ENCODE results near the gene SLC44A5.
"Not testable (repeated sequence)": the region's sequence is repeated elsewhere in the genome, so short reads cannot be mapped to it uniquely, and the experiment has no call there.

Gene SLC44A5

GRCh38 chr1:75449998-75450397 is 160.9 kb downstream of the SLC44A5 start:
- no peak for DNase-seq (ENCODE audit: low read depth)

GRCh38 chr1:75444220-75444619 is 166.7 kb downstream of the SLC44A5 start:
- no peak for DNase-seq (ENCODE audit: low read depth)

- DNase-seq (ENCODE audit: low read depth): no peak
Measured at GRCh38 chr1:75440274-75440673, 170.6 kb downstream of the SLC44A5 start.

GRCh38 chr1:75438355-75438754 is 172.6 kb downstream of the SLC44A5 start:
- DNase-seq (ENCODE audit: low read depth): no peak

GRCh38 chr1:75431843-75432242 is 179.1 kb downstream of the SLC44A5 start:
- no peak for DNase-seq (ENCODE audit: low read depth)

- no peak for DNase-seq (ENCODE audit: low read depth)
Measured at GRCh38 chr1:75430526-75430925, 180.4 kb downstream of the SLC44A5 start.

DNA sequence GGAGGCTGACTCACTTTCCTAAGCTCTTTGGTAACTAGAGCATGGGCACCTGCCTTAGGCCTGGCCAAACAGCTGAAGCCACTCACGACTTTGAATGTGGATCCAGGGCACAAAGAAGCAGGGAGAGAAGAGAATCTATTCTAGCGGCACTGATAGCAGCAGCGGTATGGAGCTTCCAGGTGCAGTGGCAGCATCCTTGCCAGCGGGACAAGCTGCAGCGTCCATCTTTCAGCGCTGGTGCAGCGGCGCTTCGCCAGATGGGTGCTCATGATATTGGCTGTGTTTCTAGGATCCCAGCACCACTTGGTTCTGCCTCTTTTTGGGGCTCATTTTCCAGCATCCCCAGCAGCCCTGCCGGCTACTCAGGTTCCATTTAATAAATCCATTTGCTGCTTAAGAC is 184.2 kb downstream of the SLC44A5 start:
- no peak for DNase-seq (ENCODE audit: low read depth)

DNA sequence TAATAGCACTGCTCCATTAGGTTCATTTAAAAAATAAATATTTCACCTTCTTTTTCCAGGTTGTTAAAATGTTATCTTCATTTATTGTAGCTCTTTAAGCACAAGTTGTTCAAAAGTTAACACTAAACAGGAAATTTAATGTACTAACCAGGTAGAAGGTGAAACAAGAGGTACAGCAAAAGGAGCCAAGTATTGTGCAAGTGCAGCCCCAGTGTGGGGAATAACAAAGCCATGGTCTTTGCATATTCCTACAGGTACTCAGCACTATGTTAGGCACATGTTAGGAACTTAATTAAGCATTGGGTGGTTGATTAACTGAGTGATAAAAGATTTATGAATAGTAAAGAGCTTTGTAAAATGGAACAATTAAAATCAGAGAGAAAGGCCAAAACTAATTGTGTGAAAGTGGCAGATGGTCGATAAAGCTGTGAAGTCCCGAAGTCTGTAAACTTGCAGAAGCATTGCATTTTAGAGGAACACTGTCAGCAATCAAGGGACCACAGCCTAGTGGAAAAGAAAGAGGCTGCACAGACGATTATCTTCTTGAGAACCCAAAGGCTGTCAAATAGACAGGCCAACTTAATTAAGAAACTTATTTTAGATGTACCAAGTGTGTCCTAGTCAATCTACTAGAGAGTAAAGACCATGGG is 185.8 kb downstream of the SLC44A5 start:
- DNase-seq (ENCODE audit: low read depth): no peak

DNA sequence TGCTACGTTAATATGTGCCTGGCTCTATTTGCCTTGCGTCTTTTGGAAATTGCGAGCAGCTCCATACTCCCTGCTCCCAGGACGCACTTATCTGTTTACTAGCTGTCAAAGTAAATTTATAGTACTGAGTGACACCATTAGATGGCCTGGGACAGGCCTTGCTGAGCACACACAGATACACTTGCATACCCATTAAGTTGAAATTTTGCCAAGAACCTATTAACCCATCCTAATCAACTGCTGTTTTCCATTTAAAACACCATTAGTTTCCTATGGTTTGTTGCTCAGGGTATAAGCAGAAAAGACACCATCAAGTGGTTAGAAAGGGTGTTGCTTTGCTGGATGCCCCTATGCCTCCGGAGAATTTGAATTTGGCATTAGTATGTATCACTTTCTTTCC is 187.3 kb downstream of the SLC44A5 start:
- DNase-seq (ENCODE audit: low read depth): no peak

DNA sequence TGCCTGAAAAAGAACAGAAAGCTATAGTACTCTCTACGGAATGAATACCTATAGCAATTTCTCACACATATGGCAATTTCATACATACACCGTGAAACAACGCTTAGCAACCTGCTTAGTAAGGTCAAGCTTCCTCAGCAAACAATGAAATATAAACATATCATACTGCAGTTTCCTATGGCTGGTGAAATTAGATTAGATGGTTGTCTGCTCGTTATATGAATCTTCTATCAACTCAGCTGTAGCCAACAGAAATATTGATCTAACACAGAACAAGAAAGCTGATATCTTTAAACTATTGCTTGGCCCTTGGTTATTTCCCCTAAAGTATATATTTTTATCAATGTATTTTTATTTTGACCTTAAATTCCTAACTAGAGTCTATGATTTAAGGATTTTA is 187.8 kb downstream of the SLC44A5 start:
- DNase-seq (ENCODE audit: low read depth): no peak

GRCh38 chr1:75421371-75421770 is 189.5 kb downstream of the SLC44A5 start:
- no peak for DNase-seq (ENCODE audit: low read depth)

GRCh38 chr1:75415187-75415586 is 195.7 kb downstream of the SLC44A5 start:
- DNase-seq (ENCODE audit: low read depth): no peak

DNA sequence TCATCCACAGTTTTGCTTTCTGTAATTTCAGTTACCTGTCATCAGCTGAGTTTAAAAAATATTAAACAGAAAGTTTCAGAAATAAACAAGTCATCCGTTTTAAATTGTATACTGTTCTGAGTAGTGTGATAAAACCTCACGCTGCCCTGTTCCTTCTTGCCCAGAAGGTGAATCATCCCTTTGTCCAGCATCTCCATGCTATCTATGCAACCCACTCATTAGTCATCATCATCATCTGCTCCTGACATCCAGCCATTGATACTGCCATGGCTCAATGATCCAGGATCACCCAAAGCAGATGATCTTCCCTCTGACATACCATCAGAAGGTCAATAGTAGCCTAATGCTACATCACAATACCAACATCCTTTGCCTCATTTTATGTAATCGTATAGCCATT is 198.3 kb downstream of the SLC44A5 start:
- no peak for DNase-seq (ENCODE audit: low read depth)

- not testable (repeated sequence) for DNase-seq (ENCODE audit: low read depth)
Measured at GRCh38 chr1:75404681-75405080, 206.2 kb downstream of the SLC44A5 start.

DNA sequence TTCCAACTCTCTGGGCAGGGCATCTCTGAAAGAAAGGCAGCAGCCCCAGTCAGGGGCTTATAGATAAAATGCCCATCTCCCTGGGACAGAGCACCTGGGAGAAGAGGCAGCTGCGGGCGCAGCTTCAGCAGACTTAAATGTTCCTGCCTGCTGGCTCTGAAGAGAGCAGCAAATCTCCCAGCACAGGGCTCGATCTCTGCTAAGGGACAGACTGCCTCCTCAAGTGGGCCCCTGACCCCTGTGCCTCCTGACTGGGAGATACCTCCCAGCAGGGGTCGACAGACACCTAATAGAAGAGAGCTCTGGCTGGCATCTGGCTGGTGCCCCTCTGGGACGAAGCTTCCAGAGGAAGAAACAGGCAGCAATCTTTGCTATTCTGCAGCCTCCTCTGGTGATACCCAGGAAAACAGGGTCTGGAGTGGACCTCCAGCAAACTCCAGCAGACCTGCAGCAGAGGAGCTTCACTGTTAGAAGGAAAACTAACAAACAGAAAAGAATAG is 207.7 kb downstream of the SLC44A5 start:
- DNase-seq (ENCODE audit: low read depth): not testable (repeated sequence)

GRCh38 chr1:75400716-75401115 is 210.2 kb downstream of the SLC44A5 start:
- DNase-seq (ENCODE audit: low read depth): no peak

DNA sequence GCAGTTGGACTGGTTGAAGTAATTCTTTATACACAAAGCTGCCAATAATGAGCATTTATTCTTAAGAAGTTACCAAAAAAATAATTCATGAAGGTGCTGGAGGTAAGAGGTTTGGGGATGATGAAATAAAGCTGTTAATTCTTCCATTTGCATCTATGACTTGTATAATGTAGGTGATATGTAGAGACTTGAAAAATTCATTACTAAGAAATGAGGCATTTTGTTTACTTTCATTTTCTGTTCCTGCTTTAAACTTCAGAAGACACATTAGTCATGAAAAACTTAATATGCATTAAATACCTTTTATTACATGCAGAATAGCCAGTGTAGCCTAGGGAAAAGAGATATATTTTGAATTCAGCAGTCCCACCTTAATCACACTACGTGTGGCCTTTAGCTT is 214.2 kb downstream of the SLC44A5 start:
- DNase-seq (ENCODE audit: low read depth): no peak

GRCh38 chr1:75396260-75396659 is 214.7 kb downstream of the SLC44A5 start:
- no peak for DNase-seq (ENCODE audit: low read depth)

DNA sequence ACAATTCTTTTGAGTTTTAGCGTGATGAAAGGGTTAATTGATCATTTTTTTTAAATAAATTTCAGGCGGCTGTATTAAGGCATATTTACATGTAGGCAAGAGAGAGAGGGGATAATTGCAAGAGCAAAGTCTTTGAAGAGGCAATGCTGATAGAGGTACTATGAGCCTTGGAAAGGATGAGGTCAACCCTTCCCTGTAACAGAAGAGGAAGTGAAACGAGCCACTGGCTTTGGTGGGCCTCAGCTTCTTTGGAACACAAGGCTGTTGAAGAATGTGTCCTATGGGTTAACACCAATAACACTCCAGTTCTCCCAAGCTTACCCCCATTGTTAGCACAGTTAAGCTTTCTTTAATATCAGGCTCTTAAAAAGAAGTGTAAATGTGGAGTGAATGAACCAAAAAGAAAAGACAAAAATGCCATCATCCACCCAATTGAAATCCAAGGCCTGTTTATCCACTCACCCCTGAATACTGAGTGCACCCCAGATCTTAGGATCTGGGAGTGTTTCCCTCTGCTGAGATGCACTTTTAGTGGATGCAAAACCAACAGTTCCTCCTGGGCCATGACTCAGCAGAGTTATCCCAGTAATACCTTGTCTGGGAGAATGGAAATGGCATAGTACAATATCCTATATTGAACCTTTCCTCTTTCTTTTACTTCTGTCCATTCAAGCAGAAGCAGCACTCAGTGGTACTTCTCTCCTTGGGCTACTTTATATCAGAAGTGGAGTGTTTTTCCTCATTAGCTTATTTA is 216.4 kb downstream of the SLC44A5 start:
- DNase-seq (ENCODE audit: low read depth): no peak

DNA sequence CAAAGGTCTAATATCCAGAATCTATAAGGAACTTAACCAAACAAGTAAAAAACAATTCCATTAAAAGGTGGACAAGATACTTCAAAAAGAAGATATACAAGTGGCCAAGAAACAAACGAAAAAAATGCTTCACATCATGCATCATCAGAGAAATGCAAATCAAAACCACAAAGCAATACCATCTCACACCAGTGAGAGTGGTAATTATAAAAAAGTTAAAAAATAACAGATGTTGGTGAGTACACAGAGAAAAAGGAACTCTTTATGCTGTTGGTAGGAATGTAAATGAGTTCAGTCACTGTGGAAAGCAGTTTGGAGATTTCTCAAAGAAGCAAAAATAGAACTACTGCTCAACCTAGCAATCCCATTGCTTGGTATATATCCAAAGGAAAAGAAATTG is 218.6 kb downstream of the SLC44A5 start:
- DNase-seq (ENCODE audit: low read depth): no peak

GRCh38 chr1:75375476-75376447 is 235.2 kb downstream of the SLC44A5 start:
- not testable (repeated sequence) for DNase-seq (ENCODE audit: low read depth)

- no peak for DNase-seq (ENCODE audit: low read depth)
Measured at GRCh38 chr1:75373542-75374159, 237.3 kb downstream of the SLC44A5 start.
